ENCODE results near the gene TMOD1. TPM values are rescaled to one million over a fixed set of nuclear protein-coding genes. Genes with fewer than 3 reads are reported as not detected.
A peak's percentile ranks its signal among the peaks of the same experiment; 100 is the strongest.
"Not testable (repeated sequence)": the region's sequence is repeated elsewhere in the genome, so short reads cannot be mapped to it uniquely, and the experiment has no call there.

TMOD1 gene
- total RNA-seq (3.7 TPM), polyA plus RNA-seq (10 to 100 TPM in 1 of 4 donors, 1 to 10 TPM in 3; 2.4 to 11.0 (median 5.5) TPM)

- Mint-ChIP-seq H3K4me3 (peak within 1 kb of the TSS; percentile 74 to 85 (median 81)), H3K27me3 (peaks cover 41% of the 10 kb centered on the region), H3K27ac (no peak within 1 kb of the TSS), H3K36me3 (peaks cover 9% of the 10 kb centered on the region), H3K9me3 (peaks cover 0 to 7% (median 0%) of the 10 kb centered on the region in 7 donors), H3K4me1 (peaks cover 4 to 28% (median 12%) of the 10 kb centered on the region in 4 donors)
- H3K9me3 ChIP-seq (ENCODE audit: control insufficient read depth in 2 of 2, low read length in 2 of 2): no peaks in the 10 kb centered on the region
- H3K4me3 ChIP-seq (ENCODE audit: low read depth, low read length): peak within 1 kb of the TSS; percentile 3
- DNase-seq (peak; percentile 3 to 51 (median 13)), ATAC-seq (ENCODE audit: low read depth in 2 of 2) (peak; percentile 46 to 65)
- peaks cover 32% of the 10 kb centered on the region for H3K27me3 ChIP-seq (ENCODE audit: control insufficient read depth, insufficient read depth, low read length)
- H3K27ac ChIP-seq (ENCODE audit: insufficient read depth, low read length, poor library complexity, severe bottlenecking): no peak within 1 kb of the TSS
- H3K4me1 ChIP-seq (ENCODE audit: control insufficient read depth, insufficient read depth, low read length, poor library complexity, severe bottlenecking): peaks cover 22% of the 10 kb centered on the region
- peaks cover 6% of the 10 kb centered on the region for H3K36me3 ChIP-seq (ENCODE audit: control insufficient read depth, insufficient read depth, low read length)
Observed at GRCh38 chr9:97501177-97501971, at the start of gene TMOD1. TMOD1 (plus strand) TSS chr9:97501666; CDS start chr9:97524189, 22,523 bp downstream.

GRCh38 chr9:97453573-97453972, 47.9 kb upstream of the TMOD1 start:
- H3K27me3 ChIP-seq (ENCODE audit: control insufficient read depth, insufficient read depth, low read length); H3K36me3 ChIP-seq (ENCODE audit: control insufficient read depth, insufficient read depth, low read length); H3K9me3 Mint-ChIP-seq; H3K4me1 ChIP-seq (ENCODE audit: control insufficient read depth, insufficient read depth, low read length, poor library complexity, severe bottlenecking); H3K9me3 ChIP-seq (ENCODE audit: control insufficient read depth in 2 of 2, low read length in 2 of 2); H3K4me3 ChIP-seq (ENCODE audit: low read depth, low read length); H3K27ac ChIP-seq (ENCODE audit: insufficient read depth, low read length, poor library complexity, severe bottlenecking); H3K27me3 Mint-ChIP-seq; H3K4me3 Mint-ChIP-seq; DNase-seq; H3K27ac Mint-ChIP-seq; H3K4me1 Mint-ChIP-seq; ATAC-seq (ENCODE audit: low read depth in 2 of 2): not testable (repeated sequence)
- peaks cover 43% of the 10 kb centered on the region for H3K36me3 Mint-ChIP-seq

- H3K9me3 ChIP-seq (ENCODE audit: control insufficient read depth in 2 of 2, low read length in 2 of 2); H3K27me3 ChIP-seq (ENCODE audit: control insufficient read depth, insufficient read depth, low read length); H3K36me3 ChIP-seq (ENCODE audit: control insufficient read depth, insufficient read depth, low read length); H3K4me3 Mint-ChIP-seq; H3K27me3 Mint-ChIP-seq; H3K27ac ChIP-seq (ENCODE audit: insufficient read depth, low read length, poor library complexity, severe bottlenecking); H3K9me3 Mint-ChIP-seq; ATAC-seq (ENCODE audit: low read depth in 2 of 2); H3K27ac Mint-ChIP-seq; H3K4me1 ChIP-seq (ENCODE audit: control insufficient read depth, insufficient read depth, low read length, poor library complexity, severe bottlenecking); DNase-seq; H3K4me1 Mint-ChIP-seq; H3K4me3 ChIP-seq (ENCODE audit: low read depth, low read length): not testable (repeated sequence)
- H3K36me3 Mint-ChIP-seq: peaks cover 38% of the 10 kb centered on the region
Observed at GRCh38 chr9:97456841-97457240, 44.6 kb upstream of the TMOD1 start.

- no peaks in the 10 kb centered on the region for H3K9me3 ChIP-seq (ENCODE audit: control insufficient read depth in 2 of 2, low read length in 2 of 2)
- DNase-seq: no peak
- H3K27me3 ChIP-seq (ENCODE audit: control insufficient read depth, insufficient read depth, low read length): no peaks in the 10 kb centered on the region
- H3K4me1 Mint-ChIP-seq: no peaks in the 10 kb centered on the region
- H3K4me1 ChIP-seq (ENCODE audit: control insufficient read depth, insufficient read depth, low read length, poor library complexity, severe bottlenecking): no peaks in the 10 kb centered on the region
- no peaks in the 10 kb centered on the region for H3K27me3 Mint-ChIP-seq
- H3K4me3 ChIP-seq (ENCODE audit: low read depth, low read length): no peak overlapping the region
- H3K27ac Mint-ChIP-seq: no peak overlapping the region
- peaks cover 0 to 8% (median 2%) of the 10 kb centered on the region in 7 donors for H3K9me3 Mint-ChIP-seq
- ATAC-seq (ENCODE audit: low read depth in 2 of 2): no peak
- peaks cover 3% of the 10 kb centered on the region for H3K36me3 ChIP-seq (ENCODE audit: control insufficient read depth, insufficient read depth, low read length)
- H3K27ac ChIP-seq (ENCODE audit: insufficient read depth, low read length, poor library complexity, severe bottlenecking): no peak overlapping the region
- H3K36me3 Mint-ChIP-seq: peaks cover 23% of the 10 kb centered on the region
- H3K4me3 Mint-ChIP-seq: no peak overlapping the region
Observed at GRCh38 chr9:97459326-97459725, 42.1 kb upstream of the TMOD1 start.

GRCh38 chr9:97462159-97462558, 39.3 kb upstream of the TMOD1 start:
- no peaks in the 10 kb centered on the region for H3K27me3 ChIP-seq (ENCODE audit: control insufficient read depth, insufficient read depth, low read length)
- H3K9me3 ChIP-seq (ENCODE audit: control insufficient read depth in 2 of 2, low read length in 2 of 2): no peaks in the 10 kb centered on the region
- DNase-seq (no peak), ATAC-seq (ENCODE audit: low read depth in 2 of 2) (no peak)
- H3K36me3 ChIP-seq (ENCODE audit: control insufficient read depth, insufficient read depth, low read length): peaks cover 26% of the 10 kb centered on the region
- Mint-ChIP-seq H3K9me3 (no peaks in the 10 kb centered on the region), H3K4me3 (no peak overlapping the region), H3K4me1 (no peaks in the 10 kb centered on the region), H3K36me3 (peaks cover 28% of the 10 kb centered on the region), H3K27me3 (no peaks in the 10 kb centered on the region), H3K27ac (no peak overlapping the region)
- H3K4me1 ChIP-seq (ENCODE audit: control insufficient read depth, insufficient read depth, low read length, poor library complexity, severe bottlenecking): no peaks in the 10 kb centered on the region
- no peak overlapping the region for H3K27ac ChIP-seq (ENCODE audit: insufficient read depth, low read length, poor library complexity, severe bottlenecking)
- H3K4me3 ChIP-seq (ENCODE audit: low read depth, low read length): no peak overlapping the region

- peaks cover 0 to 6% (median 0%) of the 10 kb centered on the region in 4 donors for H3K4me1 Mint-ChIP-seq
- Histone ChIP-seq H3K9me3 (ENCODE audit: control insufficient read depth in 2 of 2, low read length in 2 of 2) (no peaks in the 10 kb centered on the region), H3K27ac (ENCODE audit: insufficient read depth, low read length, poor library complexity, severe bottlenecking) (no peak overlapping the region), H3K4me3 (ENCODE audit: low read depth, low read length) (no peak overlapping the region), H3K27me3 (ENCODE audit: control insufficient read depth, insufficient read depth, low read length) (no peaks in the 10 kb centered on the region), H3K4me1 (ENCODE audit: control insufficient read depth, insufficient read depth, low read length, poor library complexity, severe bottlenecking) (no peaks in the 10 kb centered on the region), H3K36me3 (ENCODE audit: control insufficient read depth, insufficient read depth, low read length) (peaks cover 27% of the 10 kb centered on the region)
- H3K36me3 Mint-ChIP-seq: peaks cover 36% of the 10 kb centered on the region
- H3K9me3 Mint-ChIP-seq: no peaks in the 10 kb centered on the region
- no peaks in the 10 kb centered on the region for H3K27me3 Mint-ChIP-seq
- ATAC-seq (ENCODE audit: low read depth in 2 of 2) (no peak), DNase-seq (no peak)
- no peak overlapping the region for H3K27ac Mint-ChIP-seq
- H3K4me3 Mint-ChIP-seq: no peak overlapping the region
Observed at GRCh38 chr9:97462914-97463313, 38.6 kb upstream of the TMOD1 start.

- no peak overlapping the region for H3K4me3 ChIP-seq (ENCODE audit: low read depth, low read length)
- no peak overlapping the region for H3K27ac ChIP-seq (ENCODE audit: insufficient read depth, low read length, poor library complexity, severe bottlenecking)
- Mint-ChIP-seq H3K4me1 (peaks cover 0 to 8% (median 3%) of the 10 kb centered on the region in 4 donors), H3K9me3 (no peaks in the 10 kb centered on the region), H3K4me3 (no peak overlapping the region), H3K27me3 (no peaks in the 10 kb centered on the region), H3K36me3 (peaks cover 46% of the 10 kb centered on the region), H3K27ac (no peak overlapping the region)
- peaks cover 47% of the 10 kb centered on the region for H3K36me3 ChIP-seq (ENCODE audit: control insufficient read depth, insufficient read depth, low read length)
- no peaks in the 10 kb centered on the region for H3K4me1 ChIP-seq (ENCODE audit: control insufficient read depth, insufficient read depth, low read length, poor library complexity, severe bottlenecking)
- no peaks in the 10 kb centered on the region for H3K9me3 ChIP-seq (ENCODE audit: control insufficient read depth in 2 of 2, low read length in 2 of 2)
- no peaks in the 10 kb centered on the region for H3K27me3 ChIP-seq (ENCODE audit: control insufficient read depth, insufficient read depth, low read length)
- no peak for ATAC-seq (ENCODE audit: low read depth in 2 of 2)
- DNase-seq: peak in 2 of 3 donors; percentile 8 to 58
Observed at GRCh38 chr9:97468658-97469448, 32.6 kb upstream of the TMOD1 start.
